GDM1 (cell line): ENCODE results near the gene STARD9.
"Not testable (repeated sequence)": the region's sequence is repeated elsewhere in the genome, so short reads cannot be mapped to it uniquely, and the experiment has no call there.

Source experiments
- DNase-seq: peaks from one replicate; lab custom pipeline; 2025; lab: John Stamatoyannopoulos, UW

Gene STARD9

DNA sequence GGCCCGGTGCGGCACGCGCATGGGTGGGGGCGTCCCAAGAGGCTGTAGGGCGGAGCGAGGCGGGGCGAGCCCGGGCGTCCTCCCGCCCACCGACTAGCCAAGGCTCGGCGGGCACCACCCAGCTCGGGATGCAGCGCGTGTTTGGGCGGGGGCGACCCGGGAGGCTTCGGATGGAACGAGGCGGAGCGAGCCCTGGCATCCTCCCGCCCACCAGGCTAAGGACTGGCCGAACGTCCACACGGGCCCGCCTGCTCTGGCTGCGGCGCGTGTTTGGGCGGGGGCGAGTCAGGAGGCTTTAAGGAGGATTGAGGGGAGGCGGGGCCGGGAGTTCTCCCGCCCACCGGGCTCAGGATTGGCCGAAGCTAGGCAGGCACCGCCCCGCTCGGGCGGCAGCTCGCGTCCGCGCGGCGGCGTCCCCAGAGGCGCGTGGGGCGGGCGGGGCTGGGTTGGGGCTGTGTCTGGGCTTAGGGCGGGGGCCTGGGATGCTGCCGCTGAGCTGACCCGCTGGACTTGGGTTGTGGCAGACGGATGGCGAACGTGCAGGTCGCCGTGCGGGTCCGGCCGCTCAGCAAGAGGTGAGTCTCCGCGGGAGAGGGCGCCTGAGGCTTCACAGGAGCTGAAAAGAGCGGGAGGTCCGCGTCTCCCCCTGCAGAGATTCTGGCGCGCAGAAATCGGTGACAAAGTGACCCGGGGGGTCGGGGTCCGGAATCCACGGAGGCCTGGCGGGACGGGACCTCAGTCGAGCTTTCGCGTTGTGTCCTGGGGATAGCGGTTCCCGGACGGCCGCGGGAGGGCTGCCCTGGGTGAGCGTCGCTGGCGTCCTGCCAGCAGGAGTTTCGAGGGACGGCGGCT lies at the start of gene STARD9:
Gene STARD9, plus strand, starts transcription at position 419 of the 852 bp plus-strand sequence. Its CDS starts 110 bp downstream, at position 529.
- DNase-seq, result peak; percentile 98

DNA sequence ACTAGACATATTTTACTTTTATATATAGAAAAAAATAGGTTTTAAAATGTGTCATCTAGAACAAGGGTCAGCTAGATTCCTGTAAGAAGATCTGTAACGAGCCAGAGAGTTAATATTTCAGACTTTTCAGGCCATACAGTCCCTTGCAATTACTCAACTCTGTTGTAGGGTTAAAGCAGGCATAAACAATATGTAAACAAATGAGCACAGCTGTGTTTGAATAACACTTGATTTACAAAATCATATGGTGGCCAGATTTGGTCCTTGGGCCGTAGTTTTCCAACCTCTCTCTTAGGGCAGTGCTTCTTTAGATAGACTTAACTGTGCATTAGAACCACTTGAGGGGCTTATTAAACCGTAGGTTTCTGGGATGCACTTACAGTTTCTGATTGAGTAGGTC lies 46.4 kb upstream of the STARD9 start:
- no peak for DNase-seq

DNA sequence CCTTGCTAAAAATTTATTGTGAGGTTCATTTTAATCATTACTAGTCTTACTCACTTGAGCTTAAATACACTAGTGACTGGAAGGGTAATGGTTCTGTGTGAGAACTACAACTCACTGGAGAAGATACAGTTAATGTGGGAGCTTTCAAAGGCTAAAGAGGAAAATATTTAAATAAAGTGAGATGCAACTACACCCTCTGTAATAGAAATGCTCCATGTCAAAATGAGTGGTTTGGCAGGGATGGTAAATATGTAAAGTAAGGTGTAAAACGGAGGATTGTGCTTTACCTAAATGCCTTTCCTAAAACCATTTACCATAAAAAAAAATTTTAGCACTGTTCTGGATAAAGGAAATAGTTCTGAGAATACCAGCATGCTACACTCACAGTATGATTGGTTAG lies 42.2 kb upstream of the STARD9 start:
- no peak for DNase-seq

DNA sequence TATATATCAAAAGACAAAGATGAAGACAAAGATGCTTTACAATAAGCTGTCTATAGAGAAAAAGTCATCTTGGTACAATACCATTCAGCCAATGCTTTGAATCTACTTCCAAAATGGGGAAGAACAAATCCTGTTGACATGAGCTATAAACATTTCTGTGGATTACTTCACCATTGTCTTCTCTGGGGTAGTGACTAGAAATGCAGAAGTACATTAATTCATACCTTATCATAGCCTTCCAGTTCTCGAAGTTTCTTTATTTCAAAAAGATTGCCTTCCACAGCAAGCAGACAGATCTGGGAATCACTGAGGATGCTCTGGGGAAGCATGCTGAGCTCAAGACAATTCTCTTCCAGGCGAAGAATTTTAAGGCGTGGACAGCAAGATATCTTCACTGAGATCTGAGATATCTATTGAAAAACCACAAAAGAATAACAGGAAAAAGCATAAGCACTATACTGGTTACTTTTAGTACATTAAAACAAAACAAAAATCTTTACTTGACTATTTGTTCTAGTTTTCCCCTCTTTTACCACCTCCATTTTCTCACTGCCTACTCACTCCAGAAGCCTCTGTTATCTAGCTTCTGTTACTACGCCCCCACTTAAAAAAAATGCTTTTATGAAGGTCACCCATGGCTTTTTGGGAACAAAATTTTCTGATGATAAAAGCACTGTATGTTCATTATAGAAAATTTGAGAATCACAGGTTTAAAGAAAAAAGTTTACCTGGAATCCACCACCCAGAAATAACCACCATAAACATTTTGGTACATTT lies 30.4 kb upstream of the STARD9 start:
- no peak for DNase-seq

DNA sequence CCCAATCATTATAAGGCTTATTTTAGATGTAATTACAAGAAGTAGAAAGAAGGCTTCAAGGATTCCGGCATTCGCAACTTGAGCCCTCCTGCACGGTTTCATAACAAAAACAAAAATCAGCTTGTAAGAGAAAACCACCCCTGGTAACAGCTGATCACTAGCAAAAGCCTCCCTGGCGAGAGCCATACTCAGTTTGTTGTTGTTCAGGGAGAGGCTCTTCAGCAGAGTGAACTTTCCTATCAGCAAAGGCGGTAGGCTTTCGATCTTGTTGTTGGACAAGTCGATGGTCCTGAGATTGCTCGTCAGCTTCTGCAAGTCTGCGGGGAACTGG lies 27.5 kb upstream of the STARD9 start:
- no peak for DNase-seq

DNA sequence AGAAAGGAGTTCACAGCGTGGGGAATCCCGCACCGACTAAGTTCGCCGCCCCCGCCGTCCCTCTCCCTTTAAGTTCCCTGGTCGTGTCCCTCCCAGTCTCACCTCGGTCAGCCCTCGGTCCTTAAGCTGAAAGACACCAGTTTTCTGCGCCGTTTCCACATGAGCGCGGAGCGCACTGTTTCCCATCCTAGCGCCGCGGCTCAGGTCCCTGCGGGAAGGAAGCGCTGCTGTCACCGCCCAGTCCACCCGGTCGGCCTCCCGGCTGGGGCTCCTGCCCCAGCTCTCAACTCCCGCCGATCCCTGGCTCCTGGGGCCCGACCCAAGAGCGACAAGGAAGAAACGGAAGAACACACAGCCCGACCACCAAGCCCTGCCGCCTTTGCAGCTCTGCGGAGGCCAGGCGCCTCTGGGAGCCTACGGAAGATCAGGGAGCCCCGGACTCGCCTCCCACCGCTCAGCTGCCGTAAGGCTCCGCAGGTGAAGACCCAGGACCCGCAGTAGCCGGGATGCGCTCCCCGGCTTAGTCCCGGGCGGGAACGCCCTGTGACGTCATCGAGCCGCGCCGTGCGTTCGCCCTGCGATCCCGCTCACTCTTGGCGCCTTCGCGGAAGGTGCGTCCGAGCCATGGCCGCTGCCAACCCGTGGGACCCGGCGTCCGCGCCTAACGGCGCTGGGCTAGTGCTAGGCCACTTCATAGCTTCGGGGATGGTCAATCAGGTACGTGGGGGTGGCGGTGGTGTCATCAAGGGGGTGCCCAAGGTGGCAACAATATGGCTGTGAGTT lies 27.0 kb upstream of the STARD9 start, which contains the start of the genes HAUS2 and LRRC57:
Gene HAUS2, plus strand, starts transcription at position 590 of the 783 bp plus-strand sequence. Its CDS starts 35 bp downstream, at position 625.
Gene LRRC57, minus strand, starts transcription at position 545 of the 783 bp plus-strand sequence. Its CDS starts 359 bp downstream, at position 186.
- DNase-seq, result peak; percentile 74

DNA sequence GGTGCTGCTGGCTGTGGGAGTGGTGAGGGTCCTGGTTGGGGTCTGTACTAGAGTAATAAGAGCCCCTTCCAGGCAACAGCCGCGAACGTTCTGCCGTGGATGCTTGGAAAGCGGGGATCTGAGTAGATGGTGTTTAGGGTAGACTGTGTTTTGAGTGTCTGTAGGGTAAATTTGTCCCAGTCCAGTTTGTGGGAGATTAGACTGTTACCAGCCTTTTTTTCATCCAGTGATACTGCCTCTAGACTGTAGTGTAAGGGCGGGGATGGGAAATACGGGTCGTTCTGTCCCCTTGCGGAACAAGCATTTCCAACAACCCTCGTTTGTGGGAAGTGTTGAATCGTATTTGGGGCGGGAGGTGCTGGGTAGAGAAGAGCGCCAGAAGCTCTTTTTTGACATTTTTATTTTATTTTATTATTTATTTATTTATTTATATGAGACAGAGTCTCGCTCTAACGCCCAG lies 26.3 kb upstream of the STARD9 start:
- peak; percentile 41 for DNase-seq

DNA sequence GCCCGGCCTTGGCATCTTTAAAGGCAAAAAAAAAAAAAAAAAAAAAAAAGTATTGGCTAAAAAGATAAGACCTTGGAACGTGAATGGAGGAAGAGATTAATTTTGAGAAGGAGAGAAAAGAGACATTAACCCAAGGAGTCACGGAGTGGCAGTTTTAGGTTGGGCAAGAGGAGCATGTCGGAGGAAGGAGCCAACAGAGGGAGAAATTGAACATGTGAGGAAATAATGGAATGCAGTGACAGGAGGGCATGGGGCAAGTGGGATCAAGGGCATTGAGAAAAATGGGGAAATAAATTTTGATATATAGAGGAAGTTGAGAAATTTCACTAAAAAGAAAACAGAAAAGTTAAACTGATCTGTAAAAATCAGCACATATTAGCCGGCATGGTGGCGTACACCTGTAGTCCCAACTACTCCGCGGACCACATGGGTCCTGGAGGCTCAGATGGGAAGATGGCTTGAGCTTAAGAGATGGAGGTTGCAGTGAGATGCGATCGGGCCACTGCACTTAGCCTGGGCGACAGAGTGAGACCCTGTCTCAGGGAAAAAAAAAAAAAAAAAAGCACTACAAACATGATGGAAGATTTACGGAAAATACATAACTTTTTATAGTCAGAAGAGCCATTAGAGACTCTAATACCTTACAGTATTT lies 25.5 kb upstream of the STARD9 start:
- no peak for DNase-seq

DNA sequence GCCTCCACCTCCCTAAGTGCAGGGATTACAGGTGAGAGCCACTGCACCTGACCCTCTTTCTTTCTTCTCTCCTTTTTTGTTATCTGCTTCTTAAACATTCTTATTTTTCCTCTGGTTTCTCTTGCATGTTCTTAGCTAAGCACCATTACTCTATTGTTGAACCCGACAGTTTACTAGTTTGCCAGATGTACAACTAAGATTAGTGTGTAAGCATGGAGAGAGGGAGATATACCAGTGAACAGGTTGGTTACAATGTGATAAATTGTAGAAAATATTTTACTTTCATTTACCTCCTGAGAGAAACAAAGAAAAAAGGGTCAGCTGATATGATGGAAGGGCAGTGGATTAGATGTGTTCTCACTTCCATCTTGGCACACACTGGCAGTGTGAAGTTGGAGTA lies 21.9 kb upstream of the STARD9 start:
- DNase-seq, result no peak

DNA sequence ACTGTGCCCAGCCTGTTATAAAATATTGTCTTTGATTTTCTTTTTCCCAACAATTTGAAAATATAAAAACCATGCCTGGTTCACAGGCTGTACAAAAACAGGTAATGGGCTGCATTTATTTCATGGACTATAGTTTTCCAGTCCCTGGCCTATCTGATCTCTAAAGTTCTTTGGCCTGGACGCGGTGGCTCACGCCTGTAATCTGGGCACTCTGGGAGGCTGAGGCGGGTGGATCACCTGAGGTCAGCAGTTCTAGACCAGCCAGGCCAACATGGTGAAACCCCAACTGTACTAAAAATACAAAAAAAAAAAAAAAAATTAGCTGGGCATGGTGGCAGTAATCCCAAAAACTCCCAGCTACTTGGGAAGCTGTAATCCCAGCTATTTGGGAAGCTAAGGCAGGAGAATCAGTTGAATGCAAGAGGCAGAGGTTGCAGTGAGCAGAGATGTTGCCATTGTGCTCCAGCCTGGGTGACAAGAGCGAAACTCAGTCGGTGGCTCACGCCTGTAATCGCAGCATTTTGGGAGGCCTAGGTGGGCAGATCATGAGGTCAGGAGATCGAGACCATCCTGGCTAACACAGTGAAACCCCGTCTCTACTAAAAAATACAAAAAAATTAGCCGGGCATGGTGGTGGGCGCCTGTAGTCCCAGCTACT lies 18.7 kb upstream of the STARD9 start:
- not testable (repeated sequence) for DNase-seq

DNA sequence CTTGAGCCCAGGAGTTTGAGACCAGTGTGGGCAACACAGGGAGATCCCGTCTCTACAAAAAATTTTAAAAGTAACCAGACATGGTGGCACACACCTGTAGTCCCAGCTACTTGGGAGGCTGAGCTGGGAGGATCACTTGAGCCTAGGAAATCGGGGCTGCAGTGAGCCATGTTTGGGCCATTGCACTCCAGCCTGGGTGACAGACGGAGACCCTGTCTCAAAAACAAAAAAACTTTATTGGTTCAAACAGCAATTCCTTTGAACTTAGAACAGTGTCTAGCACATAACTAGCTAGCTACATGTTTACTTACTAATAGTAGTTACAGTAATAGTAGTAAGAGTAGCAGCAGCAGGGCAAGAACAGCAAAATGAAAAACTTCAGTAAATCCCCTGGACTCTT lies 16.7 kb upstream of the STARD9 start:
- no peak for DNase-seq

DNA sequence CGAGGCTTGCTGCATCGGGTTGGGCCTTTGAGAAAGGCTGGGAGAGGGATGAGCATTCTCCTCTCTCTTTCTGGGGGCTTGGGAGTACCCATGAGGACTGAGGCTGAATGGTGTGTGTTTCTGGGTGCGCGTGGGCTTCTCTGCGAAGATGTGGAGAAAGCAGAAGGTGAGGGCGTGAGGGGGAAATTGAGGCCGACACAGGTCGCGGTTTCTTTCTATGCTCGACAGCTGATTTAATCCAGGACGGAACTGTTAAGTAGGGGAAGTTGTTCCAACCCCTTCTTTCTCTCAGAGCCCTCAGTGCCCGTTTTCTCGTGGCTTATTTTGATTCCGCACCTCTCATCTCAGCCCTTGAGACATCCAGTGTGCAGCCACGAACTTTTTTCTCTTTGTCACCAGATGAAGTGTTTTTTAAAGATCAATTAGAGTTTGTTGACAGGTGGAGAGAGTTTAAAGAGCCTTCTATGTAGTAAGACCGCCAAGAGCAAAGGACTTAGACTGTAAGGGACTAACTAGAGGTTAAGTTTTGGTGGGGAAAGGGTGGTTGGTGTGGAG lies 711 bp downstream of the STARD9 start:
- no peak for DNase-seq

DNA sequence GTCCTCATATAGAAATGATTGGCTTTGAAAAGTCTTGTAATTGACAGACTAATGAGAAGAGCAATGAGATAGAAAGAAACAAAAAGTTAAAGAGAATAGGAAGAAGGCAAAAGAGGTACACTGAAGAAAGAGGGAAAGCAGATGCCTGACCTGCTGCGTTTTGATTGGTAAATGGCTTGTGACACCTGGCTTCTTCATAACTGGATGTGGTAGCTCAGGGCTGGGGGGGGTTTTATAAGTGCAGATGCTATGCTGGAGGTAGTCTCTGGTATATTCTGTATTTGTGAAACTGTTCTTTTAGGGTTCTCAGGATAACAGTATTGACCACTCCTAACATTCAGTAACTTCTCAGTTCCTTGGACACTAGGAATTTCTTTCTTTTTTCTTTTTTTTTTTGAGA lies 1.4 kb downstream of the STARD9 start:
- DNase-seq, result no peak

DNA sequence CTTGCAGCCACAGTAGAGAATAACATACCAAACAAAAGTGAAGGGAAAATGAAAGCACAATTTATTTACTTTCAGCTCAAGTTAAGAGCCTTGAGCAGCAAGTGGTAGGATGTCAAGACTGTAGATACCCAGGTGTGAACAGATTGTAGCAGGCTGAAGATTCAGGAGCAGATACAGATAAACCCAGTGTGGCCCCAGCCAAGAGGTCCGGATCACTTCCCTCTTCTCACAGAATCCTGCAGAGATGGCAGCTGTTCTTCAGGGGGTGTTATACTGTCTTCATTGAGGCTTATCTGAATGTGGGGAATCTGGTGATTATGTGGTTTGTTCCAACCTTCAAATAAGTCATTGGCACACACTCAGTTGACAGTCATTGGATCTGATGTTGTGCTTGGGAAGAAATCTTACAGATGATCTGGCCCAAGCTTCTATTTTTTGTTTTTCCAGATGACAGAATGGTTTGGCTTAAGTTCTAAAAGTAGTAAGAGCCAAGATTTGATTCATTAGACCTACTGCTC lies 2.2 kb downstream of the STARD9 start:
- no peak for DNase-seq

DNA sequence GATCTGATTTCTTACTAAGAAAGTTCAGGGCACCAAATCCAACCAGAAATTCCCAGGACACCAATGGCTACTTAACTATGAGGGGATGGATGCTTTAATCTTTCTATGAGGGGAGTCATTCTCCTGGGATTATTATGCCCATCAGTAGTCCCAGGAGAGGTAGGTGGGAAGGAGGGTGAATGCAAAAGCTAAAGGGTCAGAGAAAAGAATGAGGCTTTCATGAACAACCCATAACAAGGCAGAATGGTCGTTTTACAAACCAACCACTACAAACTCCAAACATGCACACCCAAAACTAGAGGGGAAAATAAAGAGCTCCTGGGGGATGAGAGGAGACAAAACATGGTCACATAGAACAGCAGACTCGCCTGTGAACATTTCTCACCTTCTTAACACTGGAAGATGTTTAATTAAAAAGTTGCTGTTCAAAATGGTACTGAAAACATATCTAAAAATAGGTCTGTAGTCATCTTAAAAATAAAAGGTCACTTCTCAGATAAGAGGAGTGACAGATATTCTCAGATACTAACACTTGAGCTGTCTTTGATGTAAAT lies 3.7 kb downstream of the STARD9 start:
- no peak for DNase-seq

DNA sequence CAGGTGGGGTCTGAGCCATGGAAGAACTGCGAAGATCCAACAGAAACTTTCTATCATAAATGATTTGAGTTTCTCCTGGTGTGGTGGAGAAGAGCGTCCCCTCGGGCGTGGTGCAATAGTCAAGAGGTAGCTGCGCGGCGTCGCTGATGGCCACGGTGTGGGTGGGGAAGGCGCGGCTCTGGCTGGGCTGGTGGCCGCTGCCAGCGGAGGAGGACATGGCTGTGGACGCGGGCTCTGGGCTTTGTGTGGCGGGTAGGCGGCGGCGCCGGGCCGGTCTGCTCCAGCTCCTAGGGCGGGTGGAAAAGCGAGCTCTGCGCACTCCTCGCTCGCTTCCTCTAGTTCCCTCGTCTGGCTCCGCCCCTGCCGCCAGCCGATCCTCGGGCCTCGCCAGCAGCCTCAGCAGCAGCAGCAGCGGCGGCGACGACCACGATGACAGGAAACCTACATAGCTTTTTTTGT lies 5.9 kb downstream of the STARD9 start:
- DNase-seq, result peak; percentile 75

DNA sequence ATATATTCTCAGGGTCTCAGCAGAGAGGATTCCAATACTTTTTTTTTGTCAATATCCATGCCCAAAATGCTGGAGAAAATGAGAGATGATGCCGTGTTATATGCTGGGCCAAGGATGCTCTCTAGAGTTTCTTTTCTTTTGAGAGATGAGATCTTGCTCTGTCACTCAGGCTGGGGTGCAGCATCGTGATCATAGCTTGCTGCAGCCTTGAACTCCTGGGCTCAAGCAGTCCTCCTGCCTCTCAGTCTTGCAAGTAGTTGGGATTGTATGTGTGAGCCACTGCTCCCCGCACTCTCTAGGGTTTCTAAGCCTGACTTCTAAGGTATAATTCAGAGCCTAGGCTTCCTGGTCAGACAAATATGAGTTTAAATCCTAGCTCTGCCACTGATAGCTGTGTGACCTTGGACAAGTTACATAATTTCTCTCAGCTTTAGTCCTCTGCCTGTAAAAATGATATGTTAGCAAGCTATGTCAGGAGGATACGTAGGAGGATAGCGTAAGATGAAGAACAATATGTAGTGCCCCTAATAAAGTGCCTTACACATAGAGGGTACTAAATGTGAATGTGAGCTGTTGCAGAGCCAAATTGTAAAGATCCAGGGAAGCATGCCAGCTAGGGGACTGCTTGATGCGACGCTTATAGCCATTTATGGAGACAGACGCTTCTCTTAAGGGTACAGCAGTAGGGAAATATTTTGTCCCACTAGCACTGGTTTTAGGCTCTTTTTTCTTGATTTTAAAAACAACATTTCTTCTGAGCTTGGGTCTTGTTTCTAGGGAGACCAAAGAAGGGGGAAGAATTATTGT lies 7.4 kb downstream of the STARD9 start:
- no peak for DNase-seq

DNA sequence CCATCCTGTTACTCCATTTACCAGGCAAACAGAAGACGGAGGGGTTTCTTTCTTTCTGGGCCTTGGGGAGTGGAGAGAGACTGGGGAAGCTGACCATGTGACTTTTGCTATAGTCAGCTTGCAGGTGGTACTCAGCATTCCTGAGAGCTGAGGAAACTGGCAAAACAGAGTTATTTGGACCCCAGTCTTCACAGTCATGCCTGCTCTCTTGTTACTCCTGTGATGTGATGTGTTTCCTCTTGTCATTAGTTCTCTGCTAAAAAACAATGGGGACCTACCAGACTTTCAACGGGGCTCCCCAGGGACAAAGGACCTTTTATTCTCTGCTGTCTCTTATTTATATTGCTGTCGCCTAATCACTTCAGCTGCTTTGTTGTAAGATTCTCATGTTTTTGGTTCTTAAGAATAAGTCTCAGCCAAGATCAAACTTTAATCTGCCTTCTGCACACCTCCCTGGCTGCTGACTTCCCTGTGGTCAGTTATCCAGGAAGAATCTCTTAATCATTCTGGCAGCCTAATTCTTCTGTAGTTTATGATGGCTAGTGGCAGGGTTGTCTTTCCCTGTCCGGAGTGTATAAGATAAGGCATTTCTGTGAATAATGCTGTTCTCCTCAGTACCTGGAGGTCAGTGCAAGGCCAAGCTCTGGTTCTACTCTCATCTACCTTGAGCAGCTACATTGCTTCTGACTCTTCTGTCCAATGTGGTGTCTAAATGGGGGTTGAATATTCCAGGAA lies 8.8 kb downstream of the STARD9 start:
- no peak for DNase-seq
